Astrocyte (in vitro differentiated cells and primary cell): Measurements from ENCODE around the gene PCDH19. TPM values are rescaled to one million over a fixed set of nuclear protein-coding genes. Genes with fewer than 3 reads are reported as not detected.

Experiments
- DNase-seq: peaks from one replicate; pipeline ENCODE4 v3.0.0-alpha.2; 2010; ENCODE audit warnings: low read depth
- FAIRE-seq: peaks from 2 replicates; lab custom pipeline; 2011; peaks lifted over from hg19 to GRCh38; lab: Jason Lieb, UNC
- H2AFZ ChIP-seq: 2 replicates; pipeline ENCODE4 v1.6.0; 2012; ENCODE audit warnings: low read depth, low read length, inconsistent platforms
- H3K27ac ChIP-seq: 2 replicates; pipeline ENCODE4 v1.5.1; 2011; ENCODE audit warnings: low read depth, low read length, inconsistent platforms
- H3K27me3 ChIP-seq: 2 replicates; pipeline ENCODE4 v1.6.0; 2011; ENCODE audit warnings: low read length, inconsistent platforms; ENCODE audit not compliant: insufficient read depth
- H3K36me3 ChIP-seq: 2 replicates; pipeline ENCODE4 v1.5.1; 2011; ENCODE audit warnings: low read length, inconsistent platforms; ENCODE audit not compliant: insufficient read depth
- H3K4me1 ChIP-seq: 2 replicates; pipeline ENCODE4 v1.5.1; 2011; ENCODE audit warnings: low read length, inconsistent platforms; ENCODE audit not compliant: insufficient read depth
- H3K4me2 ChIP-seq: 2 replicates; pipeline ENCODE4 v1.6.0; 2012; ENCODE audit warnings: low read length, inconsistent platforms
- H3K4me3 ChIP-seq: 2 replicates; pipeline ENCODE4 v1.5.1; 2011; ENCODE audit warnings: low read depth, mild to moderate bottlenecking, low read length, inconsistent platforms; ENCODE audit not compliant: insufficient read depth
- H3K79me2 ChIP-seq: 2 replicates; pipeline ENCODE4 v1.6.0; 2012; ENCODE audit warnings: mild to moderate bottlenecking, low read length, inconsistent platforms; ENCODE audit not compliant: insufficient read depth
- H3K9ac ChIP-seq: 2 replicates; pipeline ENCODE4 v1.6.0; 2012; ENCODE audit warnings: mild to moderate bottlenecking, low read length, inconsistent platforms
- H3K9me3 ChIP-seq: 2 replicates; pipeline ENCODE4 v1.5.1; 2012; ENCODE audit warnings: low read depth, mild to moderate bottlenecking, low read length, inconsistent platforms; ENCODE audit not compliant: insufficient read depth
- H4K20me1 ChIP-seq: 2 replicates; pipeline ENCODE4 v1.6.0; 2012; ENCODE audit warnings: low read length, inconsistent platforms; ENCODE audit not compliant: insufficient read depth
- H3K27ac Mint-ChIP-seq: one replicate; pipeline ENCODE4 v1.8.0; 2021; ENCODE audit warnings: mild to moderate bottlenecking, mixed read lengths; ENCODE audit not compliant: unreplicated experiment
- H3K27me3 Mint-ChIP-seq: one replicate; pipeline ENCODE4 v1.8.0; 2021; ENCODE audit warnings: low read depth, mixed read lengths; ENCODE audit not compliant: unreplicated experiment
- H3K36me3 Mint-ChIP-seq: one replicate; pipeline ENCODE4 v1.8.0; 2021; ENCODE audit warnings: low read depth, mixed read lengths; ENCODE audit not compliant: unreplicated experiment
- H3K4me1 Mint-ChIP-seq: one replicate; pipeline ENCODE4 v1.8.0; 2021; ENCODE audit warnings: low read depth, mixed read lengths; ENCODE audit not compliant: unreplicated experiment
- H3K4me3 Mint-ChIP-seq: one replicate; pipeline ENCODE4 v1.8.0; 2021; ENCODE audit warnings: mild to moderate bottlenecking, moderate library complexity, mixed read lengths; ENCODE audit not compliant: unreplicated experiment
- H3K9me3 Mint-ChIP-seq: one replicate; pipeline ENCODE4 v1.8.0; 2021; ENCODE audit warnings: mild to moderate bottlenecking, mixed read lengths; ENCODE audit not compliant: unreplicated experiment
- CTCF ChIP-seq: IDR thresholded peaks from 2 replicates; pipeline ENCODE4 v1.5.1; 2011; ENCODE audit warnings: low read depth, mild to moderate bottlenecking, inconsistent platforms, low read length, moderate library complexity; ENCODE audit not compliant: insufficient read depth
- EZH2 ChIP-seq: IDR thresholded peaks from 2 replicates; pipeline ENCODE4 v1.6.1; 2012; ENCODE audit warnings: mild to moderate bottlenecking, low read length, inconsistent platforms; ENCODE audit not compliant: insufficient read depth
- total RNA-seq: library from RNA; stranded (reverse); gene quantifications from 2 replicates; pipeline ENCODE4 v1.2.1, GENCODE V29; 2021

PCDH19 gene
- total RNA-seq, 1 donor from 2014 or later = 11.6 TPM

GRCh38 chrX:100356351-100356896, 53.6 kb downstream of the PCDH19 start:
- Mint-ChIP-seq H3K27me3 (no peaks in the 10 kb centered on the region), H3K27ac (no peak overlapping the region), H3K9me3 (no peaks in the 10 kb centered on the region), H3K4me3 (no peak overlapping the region), H3K36me3 (no peaks in the 10 kb centered on the region), H3K4me1 (no peaks in the 10 kb centered on the region)
- Histone ChIP-seq H3K79me2 (no peaks in the 10 kb centered on the region), H4K20me1 (no peaks in the 10 kb centered on the region), H3K27ac (no peak overlapping the region), H3K9ac (no peak overlapping the region), H3K27me3 (no peaks in the 10 kb centered on the region), H3K9me3 (no peaks in the 10 kb centered on the region), H3K36me3 (no peaks in the 10 kb centered on the region), H3K4me2 (no peak overlapping the region), H3K4me1 (no peaks in the 10 kb centered on the region), H3K4me3 (no peak overlapping the region), H2AFZ (no peak overlapping the region)
- peak; percentile 93 for FAIRE-seq
- TF ChIP-seq EZH2 = no peak
- no peak for TF ChIP-seq CTCF
- DNase-seq = no peak

GRCh38 chrX:100355680-100356079, 54.4 kb downstream of the PCDH19 start:
- H3K27ac Mint-ChIP-seq = no peak overlapping the region
- no peaks in the 10 kb centered on the region for H3K9me3 Mint-ChIP-seq
- H3K27me3 ChIP-seq = no peaks in the 10 kb centered on the region
- H3K4me2 ChIP-seq = no peak overlapping the region
- H3K4me1 Mint-ChIP-seq = no peaks in the 10 kb centered on the region
- no peak overlapping the region for H3K9ac ChIP-seq
- no peaks in the 10 kb centered on the region for H4K20me1 ChIP-seq
- DNase-seq (no peak), FAIRE-seq (no peak)
- H3K79me2 ChIP-seq = no peaks in the 10 kb centered on the region
- H3K27ac ChIP-seq = no peak overlapping the region
- H3K9me3 ChIP-seq = no peaks in the 10 kb centered on the region
- no peaks in the 10 kb centered on the region for H3K36me3 Mint-ChIP-seq
- no peak for TF ChIP-seq CTCF
- no peak for TF ChIP-seq EZH2
- no peaks in the 10 kb centered on the region for H3K27me3 Mint-ChIP-seq
- H3K36me3 ChIP-seq = no peaks in the 10 kb centered on the region
- H3K4me3 Mint-ChIP-seq = no peak overlapping the region
- no peaks in the 10 kb centered on the region for H3K4me1 ChIP-seq
- no peak overlapping the region for H2AFZ ChIP-seq
- H3K4me3 ChIP-seq = no peak overlapping the region

GRCh38 chrX:100353326-100353725, 56.7 kb downstream of the PCDH19 start:
- H3K9ac ChIP-seq = no peak overlapping the region
- TF ChIP-seq CTCF (no peak), EZH2 (no peak)
- FAIRE-seq (no peak), DNase-seq (no peak)
- no peaks in the 10 kb centered on the region for H3K79me2 ChIP-seq
- H3K4me1 Mint-ChIP-seq = no peaks in the 10 kb centered on the region
- no peaks in the 10 kb centered on the region for H3K9me3 ChIP-seq
- no peak overlapping the region for H3K4me2 ChIP-seq
- H3K27ac ChIP-seq = no peak overlapping the region
- no peak overlapping the region for H2AFZ ChIP-seq
- no peaks in the 10 kb centered on the region for H3K27me3 ChIP-seq
- H3K36me3 ChIP-seq = no peaks in the 10 kb centered on the region
- H4K20me1 ChIP-seq = no peaks in the 10 kb centered on the region
- no peak overlapping the region for H3K4me3 ChIP-seq
- no peaks in the 10 kb centered on the region for H3K27me3 Mint-ChIP-seq
- no peaks in the 10 kb centered on the region for H3K9me3 Mint-ChIP-seq
- H3K27ac Mint-ChIP-seq = no peak overlapping the region
- no peak overlapping the region for H3K4me3 Mint-ChIP-seq
- H3K36me3 Mint-ChIP-seq = no peaks in the 10 kb centered on the region
- H3K4me1 ChIP-seq = no peaks in the 10 kb centered on the region
